CMK (cell line): ENCODE measurements around the gene NHEJ1.

ENCODE experiments used
- DNase-seq: peaks from one replicate; pipeline ENCODE4 v3.0.0-alpha.2; 2010; ENCODE audit warnings: low read depth

The NHEJ1 gene

DNA sequence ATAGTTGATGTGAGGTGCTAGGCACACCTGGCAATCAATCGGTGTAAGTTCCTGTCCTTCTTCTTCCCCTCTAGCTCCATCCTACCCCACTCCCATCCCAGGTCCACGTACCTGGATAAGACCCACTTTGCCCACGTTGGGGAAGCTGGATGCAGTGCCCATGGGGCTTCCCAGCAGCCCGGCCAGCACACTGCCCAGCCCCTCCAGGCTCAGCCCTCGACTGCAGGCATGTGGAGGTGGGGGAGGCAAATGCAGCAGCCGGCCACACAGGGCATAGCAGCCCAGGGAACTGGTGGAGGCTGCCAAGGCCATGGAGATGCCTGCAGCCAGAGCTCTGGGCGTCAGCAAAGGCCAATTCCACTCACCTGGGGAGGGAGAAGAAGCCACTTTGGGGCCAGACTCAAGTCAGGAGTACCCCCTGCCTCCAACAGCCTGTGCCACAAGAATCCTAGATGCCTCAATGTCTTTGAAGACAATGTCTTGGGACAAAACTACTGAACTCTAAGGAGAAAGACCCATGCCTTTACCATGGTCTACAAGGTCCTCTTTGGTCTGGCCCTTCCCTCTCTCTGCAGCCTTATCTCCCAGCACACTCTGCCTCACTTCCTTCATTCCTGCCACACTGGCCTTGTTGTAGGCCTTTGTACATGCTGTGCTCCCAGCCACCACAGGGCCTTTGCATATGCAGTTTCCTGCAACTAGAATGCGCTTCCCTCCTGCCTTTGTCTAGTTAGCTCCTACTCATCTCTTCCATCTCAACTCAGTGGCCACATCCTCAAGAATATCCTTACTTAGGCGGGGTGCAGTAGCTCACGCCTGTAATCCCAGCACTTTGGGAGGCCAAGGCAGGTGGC is 4.7 kb upstream of the NHEJ1 start:
- DNase-seq: no peak

DNA sequence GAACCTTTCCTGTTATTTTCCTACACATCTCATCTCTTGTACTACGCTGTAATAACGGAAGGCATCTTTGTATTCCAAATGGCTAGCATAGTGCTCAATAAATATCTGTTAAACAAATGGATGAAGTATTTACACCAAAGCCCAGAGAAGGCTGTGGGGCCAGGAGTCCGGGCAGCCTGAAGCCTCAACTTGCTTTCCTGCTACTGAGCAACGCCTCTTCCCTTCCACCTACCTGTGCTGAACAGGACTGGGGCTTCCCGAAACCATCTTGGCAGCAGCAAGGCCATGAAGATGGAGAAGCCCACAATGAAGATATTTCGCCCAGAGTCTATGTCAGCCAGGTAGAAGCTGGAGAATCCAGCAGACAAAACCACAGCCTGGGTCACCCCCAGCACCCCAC is 2.5 kb upstream of the NHEJ1 start:
- DNase-seq: no peak

DNA sequence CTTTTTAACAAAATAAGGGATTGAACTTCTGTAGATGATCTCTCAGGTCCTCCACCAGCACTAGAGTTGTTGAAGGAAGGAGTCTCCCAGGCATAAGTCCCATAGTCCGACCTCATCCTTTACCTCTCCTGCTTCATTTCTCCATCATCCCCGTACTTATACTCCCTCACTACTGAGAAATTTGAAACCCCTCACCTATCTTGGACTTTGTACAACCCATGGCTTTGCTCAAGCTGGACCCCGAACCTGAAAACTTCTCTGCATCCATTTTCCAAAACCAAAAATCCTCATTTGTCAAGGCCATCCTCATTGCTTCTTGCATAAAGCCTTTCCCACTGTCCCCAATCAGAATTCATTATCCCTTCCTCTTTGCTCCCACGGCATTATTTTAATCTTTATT is 482 bp upstream of the NHEJ1 start:
- DNase-seq: no peak

DNA sequence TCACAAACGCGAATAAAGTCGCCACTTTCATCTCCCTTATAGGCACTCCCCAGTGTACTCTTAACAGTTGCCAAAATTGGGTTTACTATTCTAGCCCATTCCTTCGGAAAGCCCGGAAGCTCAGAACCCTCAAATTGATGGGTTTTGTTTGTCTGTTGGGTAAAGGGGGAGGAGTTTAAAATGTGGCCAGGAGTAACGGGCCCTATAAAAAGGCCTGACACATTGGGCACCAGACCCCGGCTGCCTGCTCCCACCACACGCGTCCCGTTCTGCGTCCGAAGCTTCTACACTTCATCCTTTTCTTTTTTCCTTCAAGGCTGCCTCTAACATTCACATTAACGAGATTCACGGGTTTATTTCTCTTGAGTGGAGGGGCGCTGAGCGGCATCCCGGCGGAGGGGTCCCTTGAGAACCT is 837 bp downstream of the NHEJ1 start:
- no peak for DNase-seq

DNA sequence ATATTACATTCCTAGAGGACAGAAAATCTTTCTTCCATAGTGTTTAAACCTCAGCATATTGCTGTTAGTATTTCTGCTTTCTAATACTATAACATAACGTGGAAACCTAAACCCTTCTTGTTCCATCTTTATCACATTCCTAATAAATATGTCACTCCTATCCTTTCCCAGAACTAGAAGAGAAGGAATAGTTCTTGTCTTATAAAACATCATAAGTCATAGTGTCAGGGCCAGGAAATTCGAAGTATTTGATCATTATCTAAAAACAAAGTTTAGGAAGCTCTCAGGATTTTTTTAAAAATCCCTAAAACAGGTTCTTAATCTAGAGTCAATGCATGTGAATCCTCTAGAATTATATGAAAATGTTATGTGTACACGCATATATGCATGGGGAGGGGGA is 2.0 kb downstream of the NHEJ1 start:
- no peak for DNase-seq

DNA sequence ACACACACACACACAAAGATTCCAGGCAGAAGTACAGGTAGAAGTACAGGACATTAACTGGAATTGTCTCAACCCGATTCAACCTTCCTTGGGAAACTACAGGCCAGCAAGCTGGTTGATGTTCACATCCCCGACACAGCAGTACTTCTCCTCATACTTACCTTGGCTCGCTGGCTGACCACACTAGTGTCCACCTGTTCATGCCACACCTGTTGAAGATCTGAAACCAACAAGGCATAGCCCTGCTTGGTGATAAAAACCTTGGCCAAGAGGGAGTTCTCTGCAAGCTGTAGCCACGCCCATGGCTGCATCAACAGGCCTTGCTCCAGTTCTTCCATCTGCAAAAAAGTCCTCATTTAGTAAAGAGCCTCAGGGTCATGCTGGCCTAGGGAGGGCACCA is 2.6 kb downstream of the NHEJ1 start:
- DNase-seq: no peak

DNA sequence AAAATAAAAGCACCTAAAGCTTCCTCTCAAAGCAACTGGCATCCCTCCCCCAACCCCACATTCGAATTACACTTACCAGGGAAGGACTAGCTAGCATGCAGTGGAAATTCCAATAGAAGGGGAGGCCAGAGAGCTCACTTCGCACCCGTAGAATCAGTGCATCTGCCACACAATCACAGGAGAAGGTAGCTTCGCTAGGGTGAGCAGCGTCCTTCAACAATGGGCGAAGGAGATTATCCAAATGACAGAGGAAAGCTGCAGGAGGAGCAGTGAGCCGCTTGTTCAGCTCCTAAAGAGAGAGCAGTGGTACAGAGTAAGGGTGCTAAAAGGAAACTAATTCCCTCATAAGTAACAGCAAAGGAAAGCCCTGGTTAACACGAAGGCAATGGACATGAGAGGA is 3.2 kb downstream of the NHEJ1 start:
- no peak for DNase-seq

DNA sequence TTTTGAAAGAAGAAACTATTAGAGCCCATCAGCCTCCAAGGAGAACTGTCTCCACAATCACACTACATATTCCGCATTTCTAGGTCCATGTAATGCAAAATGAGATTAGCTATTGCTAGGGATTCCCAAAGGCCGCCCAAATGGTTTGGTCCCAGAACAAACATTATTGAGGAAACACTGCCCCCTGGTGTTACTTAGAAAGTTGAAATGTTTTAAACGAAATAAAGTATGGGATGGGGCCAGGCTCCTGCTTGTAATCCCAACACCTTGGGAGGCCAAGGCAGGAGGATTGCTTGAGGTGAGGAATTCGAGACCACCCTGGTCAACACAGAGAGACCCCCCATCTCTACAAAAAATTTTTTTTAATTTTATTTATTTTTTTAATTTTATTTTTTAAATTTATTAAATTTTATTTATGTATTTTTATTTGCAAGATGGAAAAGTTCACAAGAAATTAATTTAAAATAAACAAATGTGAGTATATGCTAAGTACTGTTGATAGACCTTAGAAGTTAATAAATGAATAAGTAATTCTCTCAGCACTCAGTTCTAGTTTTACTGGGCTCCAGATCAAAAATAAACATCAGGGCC is 5.5 kb downstream of the NHEJ1 start:
- no peak for DNase-seq

DNA sequence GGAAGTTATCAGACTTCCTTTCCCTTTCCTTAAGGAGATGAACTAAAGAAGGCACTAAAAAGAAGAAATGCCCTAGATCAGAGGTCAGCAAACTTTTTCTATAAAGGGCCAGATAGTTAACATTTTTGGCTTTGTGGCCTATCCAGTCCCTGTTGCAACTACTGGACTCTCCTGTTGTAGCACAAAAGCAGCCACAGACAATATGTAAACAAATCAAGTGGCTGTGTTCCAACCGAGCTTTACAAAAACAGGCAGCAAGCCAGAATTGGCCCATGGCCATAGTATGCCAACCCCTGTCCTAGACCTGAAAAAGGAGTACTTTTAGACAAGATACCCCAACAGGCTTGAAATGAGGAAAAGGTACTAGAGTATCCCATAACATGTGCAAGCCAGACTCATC is 10.9 kb downstream of the NHEJ1 start:
- DNase-seq: no peak

DNA sequence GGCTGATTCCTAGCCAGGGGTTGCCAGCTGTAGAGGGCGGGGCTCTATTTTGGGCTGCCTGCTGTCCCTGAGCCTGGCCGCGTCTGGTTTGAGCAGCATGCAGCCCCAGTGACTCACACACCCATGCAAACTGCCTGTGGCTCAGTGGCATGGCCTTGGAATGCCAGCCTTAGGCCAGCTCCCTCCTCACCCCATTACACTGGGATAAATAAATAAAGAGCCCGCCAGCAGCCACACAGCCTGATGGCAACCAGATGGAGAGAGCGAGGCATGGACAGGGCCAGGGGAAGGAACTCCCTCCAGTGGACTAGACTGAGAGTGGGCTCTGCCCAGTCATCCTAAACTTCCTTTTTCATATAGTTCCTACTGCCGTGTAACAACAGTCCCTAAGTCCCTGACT is 18.3 kb downstream of the NHEJ1 start:
- DNase-seq: no peak

DNA sequence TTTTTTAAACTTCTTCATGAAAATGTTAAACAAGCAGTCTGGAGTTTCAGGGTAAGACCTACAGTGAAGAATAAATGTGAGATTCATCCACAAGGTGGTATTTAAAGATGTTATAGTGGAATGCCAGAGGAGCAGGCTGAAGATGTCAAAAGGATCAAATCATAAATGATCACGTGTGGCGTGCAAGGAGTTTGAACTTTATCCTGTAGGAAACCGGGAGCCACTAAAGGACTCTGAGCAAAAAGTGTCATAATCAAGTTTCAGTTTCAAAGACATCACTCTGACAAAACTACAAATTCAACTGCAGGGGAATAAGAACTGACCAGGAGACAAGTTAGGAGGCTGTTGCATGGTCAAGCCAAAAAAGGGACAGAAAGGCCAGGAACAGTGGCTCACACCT is 19.9 kb downstream of the NHEJ1 start:
- no peak for DNase-seq

DNA sequence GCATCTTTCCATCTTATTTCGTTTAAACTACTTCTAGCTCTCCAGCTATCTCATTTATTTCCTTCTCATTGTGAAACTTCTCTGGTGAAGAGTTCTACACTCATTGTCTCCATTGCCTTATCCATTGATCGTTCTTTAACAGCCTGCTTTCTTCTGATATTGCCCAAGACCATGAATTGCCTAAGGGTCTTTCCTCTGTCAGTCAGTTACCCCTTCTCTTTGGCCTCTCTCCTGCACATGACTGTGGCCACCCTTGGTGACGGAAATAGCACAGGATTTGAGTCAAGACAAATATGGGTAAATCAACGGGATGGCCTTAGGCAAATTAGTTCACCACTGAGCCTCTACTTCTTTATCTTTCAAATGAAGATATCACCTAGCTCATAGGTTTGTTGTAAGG is 26.6 kb downstream of the NHEJ1 start:
- DNase-seq: no peak

DNA sequence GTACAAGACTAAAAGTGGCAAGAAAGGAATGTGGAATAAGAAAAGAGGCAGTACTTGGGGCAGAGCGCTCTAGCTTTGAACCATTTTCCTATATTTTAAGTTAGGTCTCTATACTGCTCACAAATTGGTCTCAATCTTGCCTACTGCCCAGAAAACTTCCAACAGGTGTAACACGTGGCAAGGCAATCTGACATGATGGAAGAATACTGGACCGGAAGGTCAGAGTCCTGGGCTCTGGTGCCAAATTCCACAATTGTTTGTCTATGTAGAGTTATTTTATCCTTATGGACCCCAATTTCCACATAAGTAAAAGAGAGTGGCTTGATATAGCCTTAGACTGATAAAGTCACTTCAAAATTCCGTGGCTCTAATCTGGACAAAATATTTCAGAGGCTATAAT is 28.9 kb downstream of the NHEJ1 start:
- DNase-seq: no peak

DNA sequence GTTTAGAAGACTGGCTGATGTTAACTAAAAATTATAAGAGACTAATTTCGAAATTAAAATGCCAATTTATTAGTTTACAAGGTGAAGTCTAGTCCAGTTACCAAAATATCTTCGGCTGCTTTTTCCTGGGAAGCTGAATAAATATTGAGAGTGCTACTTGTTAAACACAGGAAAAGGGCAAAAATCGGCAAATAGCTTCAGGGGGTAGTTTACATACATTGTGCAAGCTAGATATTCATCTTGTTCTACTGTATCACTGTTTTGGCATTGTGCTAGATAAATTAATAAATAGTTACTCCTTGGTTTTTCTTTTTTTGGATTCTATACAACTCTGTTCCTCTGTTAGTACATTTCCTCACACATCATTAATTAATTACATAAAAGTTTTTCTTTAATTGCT is 29.3 kb downstream of the NHEJ1 start:
- no peak for DNase-seq

DNA sequence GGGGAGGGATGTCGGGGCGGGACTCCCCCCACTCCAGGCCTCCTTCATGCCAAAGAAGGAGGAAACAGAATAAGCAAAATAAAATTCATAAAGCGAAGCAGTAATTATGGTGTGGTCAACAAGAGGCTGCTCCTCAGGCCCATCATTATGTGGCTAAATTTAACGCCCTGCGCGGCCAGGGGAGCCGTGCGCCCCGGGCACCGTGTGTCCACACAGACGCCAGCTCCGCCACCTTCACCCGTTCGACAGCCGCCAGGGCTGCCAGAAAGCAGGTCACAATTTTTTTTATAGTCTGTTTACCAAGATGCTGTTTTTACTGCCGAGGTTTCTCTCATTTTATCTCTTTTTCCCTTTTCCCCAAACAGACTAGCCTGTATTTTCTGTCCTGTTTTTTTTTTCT is 31.0 kb downstream of the NHEJ1 start:
- no peak for DNase-seq

DNA sequence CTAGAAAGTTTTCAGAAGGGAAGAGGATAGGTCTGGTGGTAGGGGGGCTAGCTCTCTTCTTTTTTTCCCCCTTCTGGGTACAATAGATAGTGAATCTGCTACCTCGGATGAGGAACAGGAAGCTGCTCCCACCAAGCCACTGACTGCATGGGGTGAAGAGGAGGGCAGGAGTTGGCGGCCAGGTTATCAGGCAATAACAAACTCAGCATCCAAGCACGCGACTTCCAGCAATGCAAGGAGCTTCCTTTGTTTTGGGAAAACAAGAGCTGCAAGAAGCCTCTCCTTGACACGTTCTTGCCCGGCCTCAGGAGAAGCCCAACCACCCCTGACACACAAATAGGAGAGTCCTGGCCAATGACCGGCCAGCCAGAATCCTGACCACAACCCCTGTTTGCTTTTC is 32.2 kb downstream of the NHEJ1 start:
- DNase-seq: peak; percentile 98

DNA sequence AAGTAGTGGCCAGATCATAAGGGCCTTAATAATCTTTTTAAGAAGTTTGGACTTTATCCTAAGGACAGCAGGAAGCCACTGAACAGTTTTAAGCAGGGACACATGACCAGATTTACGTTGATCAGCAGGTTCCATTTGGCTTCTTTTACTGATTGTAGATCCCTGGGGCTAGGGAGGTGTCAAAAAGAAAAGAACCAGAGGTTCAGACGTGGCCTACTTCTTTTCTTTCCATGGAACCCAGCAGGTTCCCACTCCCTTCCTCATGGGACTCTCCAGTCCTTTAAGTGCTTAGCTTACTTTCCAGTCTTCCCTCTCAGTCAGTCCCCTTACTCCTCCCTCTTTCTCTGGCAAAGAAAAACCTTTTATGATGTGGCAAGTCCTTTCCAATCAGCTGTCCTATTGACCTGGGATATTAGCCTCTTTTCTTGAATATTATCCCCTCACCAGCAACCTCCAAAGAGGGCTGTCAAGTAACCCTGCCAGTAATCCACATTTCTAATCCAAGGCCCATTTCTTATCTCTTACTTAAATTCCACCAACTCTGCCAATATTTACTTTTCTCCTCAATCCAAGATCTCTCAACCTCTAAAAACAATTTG is 33.5 kb downstream of the NHEJ1 start:
- no peak for DNase-seq

DNA sequence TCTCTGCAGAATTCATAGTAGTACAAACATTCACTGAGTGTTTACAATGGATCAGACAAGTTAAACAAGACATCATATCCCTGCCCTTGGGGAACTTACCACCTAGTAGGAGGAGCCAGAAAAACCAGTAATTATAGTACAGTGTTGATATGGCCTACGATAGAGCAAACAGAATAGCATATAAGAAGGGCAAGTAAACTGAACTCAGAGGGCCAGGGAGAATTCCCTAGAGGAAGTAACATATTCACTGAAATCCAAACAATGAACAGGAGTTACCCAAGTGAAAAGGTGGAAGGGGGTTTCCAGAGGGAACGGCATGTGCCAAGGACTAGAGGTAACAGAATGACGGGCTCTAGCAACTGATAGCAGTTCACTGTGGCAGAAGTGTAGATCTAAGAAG is 34.1 kb downstream of the NHEJ1 start:
- no peak for DNase-seq

DNA sequence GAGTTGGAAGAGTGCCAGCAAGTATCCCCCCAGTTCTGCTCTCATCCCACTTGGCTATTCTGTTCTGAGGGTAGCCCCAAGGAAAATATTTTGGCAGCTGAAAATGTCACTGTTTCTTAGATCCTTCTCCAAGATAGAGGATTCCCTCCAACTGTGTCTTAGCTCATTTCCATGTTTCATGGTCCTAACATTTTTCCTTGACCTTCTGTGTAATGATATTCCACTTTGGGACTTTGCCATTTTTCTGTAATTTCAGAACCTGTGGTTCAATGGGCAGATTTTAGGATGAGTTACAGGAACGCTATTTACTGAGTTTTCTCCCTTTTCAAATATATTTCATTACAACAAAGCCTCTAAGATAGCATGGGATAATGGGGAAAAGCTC is 34.7 kb downstream of the NHEJ1 start:
- DNase-seq: no peak

DNA sequence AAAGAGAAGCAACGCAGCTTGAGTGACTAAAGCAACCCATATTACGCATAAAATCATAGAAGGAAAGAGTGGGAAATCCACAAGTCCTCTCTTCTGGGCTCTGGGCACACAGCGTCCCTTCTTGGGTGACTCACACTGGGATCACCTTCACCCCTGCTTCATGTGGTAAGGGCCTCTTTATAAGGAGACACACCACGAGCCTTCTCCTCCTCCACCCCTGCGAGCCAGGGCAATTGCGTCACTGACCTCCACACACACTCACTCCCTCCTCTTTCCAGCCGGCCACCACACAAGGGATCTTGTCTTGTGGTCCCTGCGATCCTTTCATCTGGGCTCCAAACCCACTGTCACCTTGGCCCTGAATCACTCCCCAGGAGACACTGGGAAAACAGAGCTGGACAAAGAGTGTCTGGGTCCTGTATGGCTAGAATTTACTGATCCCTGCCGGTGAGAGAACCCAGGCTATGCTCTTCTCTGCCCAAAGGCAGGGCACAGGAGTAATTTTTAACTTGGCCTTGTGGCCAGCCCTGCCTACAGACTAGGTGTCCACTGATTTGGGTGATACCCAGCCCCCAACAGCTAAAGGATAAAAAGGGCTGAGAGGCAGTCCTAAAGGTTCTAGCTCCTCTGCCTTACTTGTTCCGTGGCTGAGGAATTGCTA is 35.3 kb downstream of the NHEJ1 start:
- DNase-seq: peak; percentile 91

DNA sequence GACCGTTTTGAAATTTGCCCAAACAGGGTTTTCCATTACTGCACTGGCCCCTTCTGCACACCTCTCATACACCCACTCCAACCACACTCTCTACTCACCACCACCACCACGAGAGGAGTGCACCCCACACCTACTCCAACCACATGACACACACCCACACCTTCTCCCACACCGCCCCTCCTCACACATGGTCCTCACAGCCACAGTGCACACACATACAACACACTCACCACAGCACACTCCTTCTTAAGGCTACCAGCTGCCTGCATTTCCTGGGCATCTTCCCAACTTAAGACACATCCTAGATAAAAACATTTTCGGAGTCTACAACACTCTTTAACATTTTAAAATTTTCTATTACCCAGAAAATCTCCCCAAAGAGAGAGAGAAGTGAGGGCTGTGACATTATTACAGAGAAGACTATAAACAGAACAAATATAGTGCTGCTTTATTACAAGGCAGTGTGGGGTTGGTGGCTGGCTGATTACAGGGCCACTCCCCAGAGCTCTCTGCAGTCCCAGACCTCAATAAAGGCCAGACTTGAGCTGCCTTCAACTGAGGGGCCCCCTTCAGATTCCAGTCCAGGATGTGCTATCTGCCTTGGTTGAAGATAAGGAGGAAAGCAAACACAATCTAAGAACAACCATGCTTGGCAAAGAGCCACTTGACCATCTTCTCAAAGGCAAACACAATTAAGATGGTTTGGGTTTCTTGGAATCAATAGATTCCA is 36.1 kb downstream of the NHEJ1 start:
- DNase-seq: peak; percentile 95

DNA sequence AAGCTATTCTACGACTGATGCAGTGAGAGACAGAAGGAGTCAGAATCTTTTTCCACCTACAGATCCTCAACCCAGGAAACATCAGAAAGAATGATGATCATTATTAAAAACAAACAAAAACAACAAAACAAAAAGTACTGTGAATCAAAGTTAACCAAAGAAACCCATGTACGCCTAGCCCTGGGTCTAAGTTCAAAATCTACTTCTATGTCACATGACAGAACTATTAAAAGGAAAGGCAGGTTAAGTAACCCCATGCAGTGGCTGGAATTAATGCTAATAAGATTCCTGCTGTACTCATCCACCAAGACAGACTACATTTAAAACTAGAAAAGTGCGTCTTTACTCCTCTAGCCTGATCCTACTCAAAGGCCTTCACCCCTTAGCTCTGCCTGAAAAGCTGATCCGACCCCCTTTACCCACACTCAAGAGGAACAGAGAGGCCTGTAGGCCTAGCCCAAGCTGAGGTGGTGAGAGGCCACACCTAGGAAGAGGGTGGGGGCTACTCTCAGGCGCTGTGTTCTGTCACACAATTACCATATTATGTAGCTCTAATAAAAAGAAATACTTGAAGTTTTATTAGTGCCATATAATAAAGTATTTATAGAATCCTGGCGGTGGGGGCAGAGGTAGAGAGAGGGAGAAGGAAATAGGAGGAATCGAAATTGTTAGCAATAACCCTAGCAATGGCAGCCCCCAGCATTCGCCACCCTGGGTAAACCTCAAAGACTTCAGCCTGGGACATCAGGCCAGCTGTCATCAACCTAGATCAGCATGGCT is 37.1 kb downstream of the NHEJ1 start:
- no peak for DNase-seq
